Psoas muscle (tissue), 8 donors: ENCODE data around the gene TSC22D2. TPM values are rescaled to one million over a fixed set of nuclear protein-coding genes. Genes with fewer than 3 reads are reported as not detected.

Experiments used
- ATAC-seq, 4 donors: fragments of 200-7000 bp; cut with Tn5 transposase; one replicate each; pipeline ENCODE4 v1.9.1; 2020; ENCODE audit warnings: moderate library complexity in 3 of 4, mild to moderate bottlenecking in 2 of 4
- DNase-seq, 2 donors: peaks; one replicate each; pipeline ENCODE4 v3.0.0-alpha.2; 2020
- H3K27ac ChIP-seq: fragments of 200-600 bp; one replicate; pipeline ENCODE4 v1.8.0; 2022
- H3K27me3 ChIP-seq, 3 donors: fragments of 200-600 bp in 1 of 3; one replicate each; pipeline versions ENCODE4 v1.6.1 to v1.8.0; 2013 to 2022; ENCODE audit warnings: low read length in 2 of 3, mild to moderate bottlenecking in 2 of 3, moderate library complexity in 1 of 3; ENCODE audit not compliant: insufficient read depth in 3 of 3
- H3K36me3 ChIP-seq, 2 donors: fragments of 200-600 bp in 1 of 2; one replicate each; pipeline versions ENCODE4 v1.6.1 to v1.8.0; 2013 to 2022; ENCODE audit warnings: low read depth in 1 of 2, mild to moderate bottlenecking in 1 of 2, moderate library complexity in 1 of 2; ENCODE audit not compliant: insufficient read depth in 1 of 2
- H3K4me1 ChIP-seq: fragments of 200-600 bp; one replicate; pipeline ENCODE4 v1.8.0; 2022
- H3K4me3 ChIP-seq: fragments of 200-600 bp; one replicate; pipeline ENCODE4 v1.8.0; 2022; ENCODE audit warnings: mild to moderate bottlenecking
- H3K9me3 ChIP-seq: fragments of 200-600 bp; one replicate; pipeline ENCODE4 v1.8.0; 2022
- WGBS, 3 donors: extraction: QIAGEN DNeasy Blood & Tissue Kit; methylation state at CpG; one replicate each; pipeline versions ENCODE4 v1.1.6 to v1.1.7; 2013; 5-methylcytosine and 5-hydroxymethylcytosine counted together
- intact Hi-C, 2 donors: fragments of 100-400 bp; cut with DNase I; formaldehyde crosslinking; loops; one replicate each; pipeline versions ENCODE4 v1.11.0 to v1.14.2; 2022
- long read RNA-seq, 2 donors: library from polyadenylated mRNA; unstranded; transcript quantifications; one replicate each; pipeline ENCODE4 v2.0.0, GENCODE V29; 2021
- polyA plus RNA-seq, 3 donors: library from polyadenylated mRNA; stranded (reverse); fragments of 200-250 nt; gene quantifications; one replicate each; pipeline ENCODE4 v1.2.3, GENCODE V29; 2013
- total RNA-seq, 4 donors: library from RNA; stranded (reverse); fragmentation: NEBNext Ultra II Directional in 2 of 4; extraction: Animal tissue kit (Norgen Biotek cat#: 25700) in 2 of 4; gene quantifications; one replicate each; pipeline versions ENCODE4 v1.2.1 to v1.2.4, GENCODE V29; 2021 to 2023
- TF ChIP-seq, protein P1 (sequence below): fragments of 200-600 bp; IDR thresholded peaks from one replicate; pipeline ENCODE4 v1.8.0; 2022; ENCODE audit warnings: antibody characterized with exemption
- donor health status: healthy with polysubstance abuse.
- donor health status: DM: no; HTN: no; CAD: no; lungs with moderate emphysema.
- donor health status: Bipolar disorder and iron deficiency.
- donor health status: healthy.
- donor health status: DM: yes; HTN: yes; CAD: no.
- donor health status: DM: no; HTN: no; CAD: no.
- donor health status: DM: no; HTN: no; CAD: no.
- donor health status: DM: yes; HTN: yes; CAD: no.

TSC22D2 gene
- 10 to 100 TPM; 29.7 to 63.6 (median 36.2) TPM for total RNA-seq
- polyA plus RNA-seq: 10 to 100 TPM; 10.4 to 22.8 (median 19.3) TPM
- long read RNA-seq, donor 1, full-length matches to known transcripts: 60 of 61 reads
- long read RNA-seq, donor 1, partial matches to known transcripts: 0 of 61 reads
- long read RNA-seq, donor 1, other reads (novel, unspliced or antisense): 1 of 61 reads
- long read RNA-seq, donor 2, full-length matches to known transcripts: 104 of 120 reads
- long read RNA-seq, donor 2, partial matches to known transcripts: 0 of 120 reads
- long read RNA-seq, donor 2, other reads (novel, unspliced or antisense): 16 of 120 reads

DNA sequence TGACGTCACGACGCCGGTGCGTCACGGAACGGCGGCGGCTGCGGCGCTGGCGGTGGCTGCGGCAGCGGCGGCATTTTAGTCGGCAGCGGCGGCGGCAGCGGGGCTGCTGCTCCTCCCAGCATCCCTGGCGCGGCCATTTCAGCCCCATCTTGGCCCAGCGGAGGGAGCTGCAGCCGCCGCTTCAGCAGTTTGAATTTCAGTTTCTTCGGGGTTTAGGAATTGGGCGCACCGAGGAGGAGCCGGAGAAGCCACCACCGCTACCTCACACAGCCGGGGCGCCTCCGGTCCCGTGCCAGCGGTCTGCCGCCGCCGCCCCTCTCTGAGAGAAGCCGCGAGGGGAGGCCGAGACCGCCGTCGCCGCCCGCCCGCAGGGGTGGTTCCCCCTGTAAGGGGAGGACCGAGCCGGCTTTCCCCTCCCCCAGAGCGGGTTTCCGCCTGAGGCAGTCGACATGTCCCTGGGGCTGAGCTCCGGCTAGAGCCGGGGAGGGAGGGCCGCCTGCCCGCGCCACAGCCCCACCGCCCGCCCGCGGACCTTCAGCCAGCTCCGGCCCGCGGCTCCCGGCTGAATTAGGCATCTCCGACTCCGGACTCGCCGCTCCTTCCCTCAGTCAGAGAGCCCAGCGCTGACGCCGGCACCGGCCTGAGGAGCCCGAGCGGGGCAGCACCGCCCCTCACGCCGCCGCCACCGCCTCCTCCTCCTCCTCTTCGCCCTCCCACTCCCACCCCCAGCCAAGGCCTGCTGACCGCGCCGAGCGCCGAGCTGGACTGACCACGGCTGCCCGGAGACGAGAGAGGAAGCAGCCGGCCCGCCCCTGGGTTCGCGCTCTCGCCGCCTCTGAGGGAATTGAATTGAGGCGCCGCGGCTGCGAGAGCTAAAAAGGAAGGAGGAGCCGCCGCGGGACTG lies at the start of gene TSC22D2:
Gene TSC22D2, plus strand, starts transcription at position 78 of the 904 bp plus-strand sequence. CDS start 1,053 bp downstream, outside the sequence.
- DNase-seq (peak; percentile 97 to 98), ATAC-seq (peak; percentile 74 to 82 (median 78))
- Histone ChIP-seq H3K27me3 (no peaks in the 10 kb centered on the region), H3K9me3 (no peaks in the 10 kb centered on the region), H3K27ac (peak within 1 kb of the TSS; percentile 99), H3K4me1 (peaks cover 16% of the 10 kb centered on the region), H3K4me3 (peak within 1 kb of the TSS; percentile 88), H3K36me3 (no peaks in the 10 kb centered on the region)
- TF ChIP-seq, protein P1, sequence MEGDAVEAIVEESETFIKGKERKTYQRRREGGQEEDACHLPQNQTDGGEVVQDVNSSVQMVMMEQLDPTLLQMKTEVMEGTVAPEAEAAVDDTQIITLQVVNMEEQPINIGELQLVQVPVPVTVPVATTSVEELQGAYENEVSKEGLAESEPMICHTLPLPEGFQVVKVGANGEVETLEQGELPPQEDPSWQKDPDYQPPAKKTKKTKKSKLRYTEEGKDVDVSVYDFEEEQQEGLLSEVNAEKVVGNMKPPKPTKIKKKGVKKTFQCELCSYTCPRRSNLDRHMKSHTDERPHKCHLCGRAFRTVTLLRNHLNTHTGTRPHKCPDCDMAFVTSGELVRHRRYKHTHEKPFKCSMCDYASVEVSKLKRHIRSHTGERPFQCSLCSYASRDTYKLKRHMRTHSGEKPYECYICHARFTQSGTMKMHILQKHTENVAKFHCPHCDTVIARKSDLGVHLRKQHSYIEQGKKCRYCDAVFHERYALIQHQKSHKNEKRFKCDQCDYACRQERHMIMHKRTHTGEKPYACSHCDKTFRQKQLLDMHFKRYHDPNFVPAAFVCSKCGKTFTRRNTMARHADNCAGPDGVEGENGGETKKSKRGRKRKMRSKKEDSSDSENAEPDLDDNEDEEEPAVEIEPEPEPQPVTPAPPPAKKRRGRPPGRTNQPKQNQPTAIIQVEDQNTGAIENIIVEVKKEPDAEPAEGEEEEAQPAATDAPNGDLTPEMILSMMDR: peak; percentile 14
- 0 to 1% (median 0%) methylated on average over 76 to 102 of the region's 102 CpGs for WGBS, 3 donors
- intact Hi-C loops: loop anchor here in 1 of 2 donors (5.0 kb wide), 3 partner anchors 36 to 171 kb away; no protein-coding TSS in a partner anchor

DNA sequence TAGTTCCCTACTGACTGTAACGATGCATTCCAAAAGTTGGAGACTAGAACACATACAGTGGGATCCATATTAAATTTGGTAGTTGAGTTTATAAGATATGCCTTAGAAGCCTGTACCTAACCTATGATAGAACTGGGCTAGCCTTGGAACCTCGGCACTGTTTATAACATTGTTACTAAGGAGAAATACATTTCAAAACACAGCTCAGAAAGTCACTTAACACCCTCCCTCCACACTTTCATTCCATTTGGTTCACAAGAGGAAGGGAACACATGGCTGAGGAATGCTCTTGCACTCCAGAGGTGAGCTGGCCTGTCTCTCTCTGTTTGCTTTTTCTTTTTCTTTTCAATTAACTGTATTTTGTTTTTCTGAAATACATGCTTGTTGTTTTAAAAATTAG lies 48.7 kb upstream of the TSC22D2 start:
- intact Hi-C loops: no loop called here
- WGBS, 3 donors: 89 to 90% (median 89%) methylated on average over 2 of the region's 2 CpGs
- no peaks in the 10 kb centered on the region for H3K9me3 ChIP-seq
- DNase-seq (no peak), ATAC-seq (no peak)
- no peaks in the 10 kb centered on the region for H3K36me3 ChIP-seq
- no peaks in the 10 kb centered on the region for H3K27me3 ChIP-seq
- TF ChIP-seq, protein P1: no peak
- no peak overlapping the region for H3K4me3 ChIP-seq
- H3K4me1 ChIP-seq: no peaks in the 10 kb centered on the region
- no peak overlapping the region for H3K27ac ChIP-seq

DNA sequence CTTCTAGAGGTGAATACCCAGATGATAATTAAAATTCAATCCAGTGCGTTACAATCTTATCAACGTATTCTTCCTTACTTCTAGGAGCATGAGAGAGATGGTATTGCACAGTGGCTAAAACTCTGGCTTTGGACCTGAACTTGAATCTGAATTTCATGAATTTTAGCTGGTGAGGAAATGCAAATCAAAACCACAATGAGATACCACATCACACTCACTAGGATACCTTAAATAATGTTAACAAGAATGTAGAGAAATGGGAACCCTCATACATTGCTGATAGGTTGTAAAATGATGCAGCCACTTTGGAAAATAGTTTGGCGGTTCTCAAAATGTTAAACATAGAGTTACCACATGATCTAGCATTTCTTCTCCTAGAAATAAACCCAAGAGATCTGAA lies 47.1 kb upstream of the TSC22D2 start:
- no peak for ATAC-seq
- intact Hi-C loops: no loop called here
- H3K4me3 ChIP-seq: no peak overlapping the region
- WGBS, 3 donors: 96 to 99% (median 97%) methylated on average over 3 of the region's 3 CpGs
- no peaks in the 10 kb centered on the region for H3K9me3 ChIP-seq
- TF ChIP-seq, protein P1: no peak
- H3K4me1 ChIP-seq: no peaks in the 10 kb centered on the region
- H3K27me3 ChIP-seq: no peaks in the 10 kb centered on the region
- no peak overlapping the region for H3K27ac ChIP-seq
- H3K36me3 ChIP-seq: no peaks in the 10 kb centered on the region
- no peak for DNase-seq

DNA sequence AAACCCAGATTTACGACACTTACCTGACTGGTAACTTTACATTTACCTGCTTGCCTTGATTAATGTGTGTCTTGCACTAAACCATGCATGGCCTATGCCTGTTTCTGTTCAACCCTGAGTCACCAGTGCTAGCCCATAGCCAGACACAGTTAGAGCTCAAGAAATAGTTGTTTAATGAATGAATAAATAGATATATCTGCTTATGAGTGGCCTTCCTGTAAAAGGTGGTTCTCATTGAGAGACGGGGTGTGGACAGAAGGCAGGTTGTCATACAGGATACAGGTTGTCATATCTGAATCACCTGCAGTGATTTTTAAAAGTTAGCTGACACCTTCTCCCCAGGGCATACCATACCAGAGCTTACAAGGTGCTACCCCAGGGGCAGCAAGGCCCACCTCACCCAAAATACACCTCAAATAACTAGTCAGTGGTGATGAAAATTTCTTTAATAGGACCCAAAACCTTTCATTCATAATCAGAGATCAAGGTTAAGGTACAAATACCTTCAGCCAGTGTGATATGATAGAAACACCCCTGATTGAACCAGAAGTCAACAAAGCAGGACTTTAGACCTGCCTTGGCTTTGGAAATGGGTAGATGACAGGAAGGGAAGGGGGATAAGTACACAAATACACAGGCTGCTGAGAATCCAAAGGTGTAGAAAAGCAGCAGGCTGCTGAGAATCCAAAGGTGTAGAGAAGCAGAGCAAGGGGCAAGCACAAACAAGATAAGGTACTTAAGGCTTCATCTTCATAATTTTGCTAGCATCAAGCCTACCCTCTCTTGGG lies 45.4 kb upstream of the TSC22D2 start:
- intact Hi-C loops: no loop called here
- 97 to 100% (median 99%) methylated on average over 2 of the region's 2 CpGs for WGBS, 3 donors
- DNase-seq (no peak), ATAC-seq (no peak)
- Histone ChIP-seq H3K4me3 (no peak overlapping the region), H3K9me3 (no peaks in the 10 kb centered on the region), H3K36me3 (no peaks in the 10 kb centered on the region), H3K27ac (no peak overlapping the region), H3K27me3 (no peaks in the 10 kb centered on the region), H3K4me1 (no peaks in the 10 kb centered on the region)
- TF ChIP-seq, protein P1: no peak
